ENCODE results near the gene PDZRN4. TPM values are rescaled to one million over a fixed set of nuclear protein-coding genes. Genes with fewer than 3 reads are reported as not detected.

PDZRN4 gene
- polyA plus RNA-seq, 1 donor: 6.6 TPM

GRCh38 chr12:41459111-41459905, 271.2 kb downstream of the PDZRN4 start:
- no peak for DNase-seq

- DNase-seq: no peak
These were observed 271.7 kb downstream of the PDZRN4 start for GRCh38 chr12:41459906-41460214.

GRCh38 chr12:41460906-41461305, 272.8 kb downstream of the PDZRN4 start:
- no peak for DNase-seq

- no peak for DNase-seq
These were observed 274.2 kb downstream of the PDZRN4 start for GRCh38 chr12:41462312-41462711.

- no peak for DNase-seq
These were observed 277.4 kb downstream of the PDZRN4 start for GRCh38 chr12:41465526-41465925.

- no peak for DNase-seq
These were observed 278.2 kb downstream of the PDZRN4 start for GRCh38 chr12:41466300-41466699.

GRCh38 chr12:41466802-41467201, 278.7 kb downstream of the PDZRN4 start:
- no peak for DNase-seq

GRCh38 chr12:41467591-41468325, 279.6 kb downstream of the PDZRN4 start:
- DNase-seq: no peak

- no peak for DNase-seq
These were observed 280.2 kb downstream of the PDZRN4 start for GRCh38 chr12:41468341-41468740.

GRCh38 chr12:41468756-41469155, 280.6 kb downstream of the PDZRN4 start:
- DNase-seq: no peak

GRCh38 chr12:41473441-41473840, 285.3 kb downstream of the PDZRN4 start:
- no peak for DNase-seq

- DNase-seq: no peak
These were observed 285.9 kb downstream of the PDZRN4 start for GRCh38 chr12:41474001-41474400.

GRCh38 chr12:41476499-41477439, 288.6 kb downstream of the PDZRN4 start:
- peak; percentile 21 for DNase-seq

- no peak for DNase-seq
These were observed 291.3 kb downstream of the PDZRN4 start for GRCh38 chr12:41479426-41479825.

- no peak for DNase-seq
These were observed 297.1 kb downstream of the PDZRN4 start for GRCh38 chr12:41485203-41485602.

- no peak for DNase-seq
These were observed 298.6 kb downstream of the PDZRN4 start for GRCh38 chr12:41486718-41487117.

- DNase-seq: no peak
These were observed 307.9 kb downstream of the PDZRN4 start for GRCh38 chr12:41496009-41496408.

- no peak for DNase-seq
These were observed 309.3 kb downstream of the PDZRN4 start for GRCh38 chr12:41497409-41497808.

GRCh38 chr12:41504976-41505375, 316.9 kb downstream of the PDZRN4 start:
- DNase-seq: no peak

GRCh38 chr12:41507286-41507685, 319.2 kb downstream of the PDZRN4 start:
- no peak for DNase-seq

GRCh38 chr12:41509271-41510055, 321.3 kb downstream of the PDZRN4 start:
- DNase-seq: no peak

GRCh38 chr12:41510470-41510869, 322.4 kb downstream of the PDZRN4 start:
- no peak for DNase-seq

Measured in left kidney (tissue), 2 donors.